PC-3 (cell line): Measurements from ENCODE around the gene REC114.

Experiments
- CTCF ChIP-seq: fragments of 300-600 bp; sonication (generic); conservative IDR thresholded peaks from 2 replicates; pipeline ENCODE4 v1.5.1; 2017; ENCODE audit warnings: antibody characterized with exemption, low read depth, mild to moderate bottlenecking, low read length
- EZH2 ChIP-seq: fragments of 300-600 bp; sonication (generic); IDR thresholded peaks from one replicate; pipeline ENCODE4 v1.6.1; 2017; ENCODE audit warnings: antibody characterized with exemption, mild to moderate bottlenecking, low read length; ENCODE audit not compliant: unreplicated experiment

DNA sequence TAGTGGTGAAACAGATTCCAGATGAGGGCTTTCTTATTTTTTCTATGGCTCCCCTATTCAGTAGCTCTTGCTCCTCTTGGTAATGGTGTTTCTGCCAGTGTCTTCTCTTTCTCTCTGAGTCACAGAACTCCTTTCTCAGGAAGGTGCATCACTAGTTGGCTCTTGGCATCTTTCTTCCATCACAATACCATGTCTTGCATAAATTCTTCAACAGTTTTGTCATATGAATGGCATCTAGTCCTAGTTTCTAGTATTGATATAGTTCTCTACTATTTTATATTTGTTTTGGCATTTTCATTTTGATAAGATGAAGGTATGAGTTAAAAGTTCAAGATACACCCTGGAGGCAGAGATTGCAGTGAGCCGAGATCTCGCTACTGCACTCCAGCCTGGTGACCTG, 51.0 kb downstream of the REC114 start:
- TF ChIP-seq CTCF (no peak), EZH2 (no peak)
